Measurements from ENCODE around the gene ABCD1. TPM values are rescaled to one million over a fixed set of nuclear protein-coding genes. Genes with fewer than 3 reads are reported as not detected.

The ABCD1 gene
- total RNA-seq, 1 experiment from 2014 or later, result 42.9 TPM

- no peak for DNase-seq (ENCODE audit: low read depth)
Measured at GRCh38 chrX:153773741-153774575, 49.3 kb downstream of the ABCD1 start.

DNA sequence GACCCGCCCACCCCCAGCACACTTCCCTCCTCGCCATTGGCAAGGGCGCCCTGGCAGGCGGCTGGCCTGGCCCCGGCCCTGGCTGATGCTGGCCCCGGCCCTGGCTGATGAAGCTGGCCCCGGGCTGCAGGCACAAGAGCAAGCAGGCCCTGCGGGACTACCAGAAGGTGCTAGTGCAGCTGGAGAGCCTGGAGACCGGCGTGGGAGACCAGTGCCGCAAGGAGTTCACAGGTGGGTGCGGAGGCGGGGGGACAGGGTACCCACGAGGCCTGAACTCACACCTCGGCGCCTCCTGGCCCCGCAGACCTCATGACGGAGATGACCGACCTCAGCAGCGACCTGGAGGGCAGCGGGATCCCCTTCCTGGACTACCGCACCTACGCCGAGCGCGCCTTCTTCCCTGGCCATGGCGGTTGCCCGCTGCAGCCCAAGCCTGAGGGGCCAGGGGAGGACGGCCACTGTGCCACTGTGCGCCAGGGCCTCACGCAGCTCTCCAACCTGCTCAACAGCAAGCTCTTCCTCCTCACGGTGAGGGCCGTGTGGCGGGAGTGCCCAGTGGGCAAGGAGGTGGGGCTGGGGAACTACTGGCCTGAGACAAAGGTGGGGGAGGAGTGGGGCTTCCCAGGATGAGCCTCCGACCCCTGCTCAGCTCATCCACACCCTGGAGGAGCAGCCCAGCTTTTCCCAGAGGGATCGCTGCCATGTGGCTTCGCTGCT lies 50.1 kb downstream of the ABCD1 start:
- DNase-seq (ENCODE audit: low read depth), result no peak

DNA sequence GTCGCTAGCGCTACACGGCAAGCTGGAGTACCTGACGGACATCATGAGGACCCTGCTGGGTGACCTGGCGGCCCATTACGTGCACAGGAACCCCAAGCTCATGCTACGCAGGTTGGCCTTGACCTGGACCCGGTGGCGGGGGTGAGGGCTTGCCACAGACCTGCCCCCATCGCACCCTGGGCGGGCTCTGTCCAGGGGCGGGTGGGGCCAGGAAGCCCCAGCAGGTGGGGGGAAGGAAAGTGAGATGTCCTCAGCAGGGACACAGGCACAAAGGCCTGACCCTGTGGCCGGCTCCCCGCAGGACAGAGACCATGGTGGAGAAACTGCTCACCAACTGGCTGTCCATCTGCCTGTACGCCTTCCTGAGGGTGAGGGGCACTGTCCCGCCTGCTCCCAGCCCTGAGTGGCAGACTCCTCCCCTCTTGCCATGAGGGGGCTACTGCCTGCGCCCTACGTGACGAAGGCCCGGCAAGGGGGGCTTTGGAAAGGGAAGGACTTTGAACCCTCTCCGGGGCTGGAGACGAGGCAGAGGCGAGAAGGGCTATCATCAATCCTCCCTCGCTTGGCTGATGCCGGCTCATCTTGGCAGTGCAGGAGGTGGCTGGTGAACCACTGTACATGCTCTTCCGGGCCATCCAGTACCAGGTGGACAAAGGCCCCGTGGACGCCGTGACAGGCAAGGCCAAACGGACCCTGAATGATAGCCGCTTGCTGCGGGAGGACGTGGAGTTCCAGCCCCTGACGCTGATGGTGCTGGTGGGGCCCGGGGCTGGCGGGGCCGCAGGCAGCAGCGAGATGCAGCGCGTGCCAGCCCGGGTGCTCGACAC lies 50.9 kb downstream of the ABCD1 start:
- DNase-seq (ENCODE audit: low read depth), result no peak

DNA sequence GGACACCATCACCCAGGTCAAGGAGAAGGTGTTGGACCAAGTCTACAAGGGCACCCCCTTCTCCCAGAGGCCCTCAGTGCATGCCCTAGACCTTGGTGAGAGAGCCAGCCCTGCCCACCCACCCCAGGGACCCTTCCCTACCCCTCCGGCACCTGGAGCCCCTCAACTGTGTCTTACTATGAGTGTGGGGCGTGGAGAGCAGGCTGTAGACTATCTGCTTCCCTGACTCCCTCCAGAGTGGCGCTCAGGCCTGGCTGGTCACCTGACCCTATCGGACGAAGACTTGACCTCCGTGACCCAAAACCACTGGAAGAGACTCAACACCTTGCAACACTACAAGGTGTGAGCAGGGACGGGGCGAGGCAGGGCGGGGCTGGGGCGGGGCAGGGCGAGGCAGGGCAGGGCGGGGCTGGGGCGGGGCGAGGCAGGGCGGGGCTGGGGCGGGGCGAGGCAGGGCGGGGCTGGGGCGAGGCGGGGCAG lies 51.5 kb downstream of the ABCD1 start:
- no peak for DNase-seq (ENCODE audit: low read depth)

GRCh38 chrX:153776611-153777045 lies 52.0 kb downstream of the ABCD1 start:
- no peak for DNase-seq (ENCODE audit: low read depth)

- no peak for DNase-seq (ENCODE audit: low read depth)
Measured at GRCh38 chrX:153777261-153778090, 52.8 kb downstream of the ABCD1 start.

DNA sequence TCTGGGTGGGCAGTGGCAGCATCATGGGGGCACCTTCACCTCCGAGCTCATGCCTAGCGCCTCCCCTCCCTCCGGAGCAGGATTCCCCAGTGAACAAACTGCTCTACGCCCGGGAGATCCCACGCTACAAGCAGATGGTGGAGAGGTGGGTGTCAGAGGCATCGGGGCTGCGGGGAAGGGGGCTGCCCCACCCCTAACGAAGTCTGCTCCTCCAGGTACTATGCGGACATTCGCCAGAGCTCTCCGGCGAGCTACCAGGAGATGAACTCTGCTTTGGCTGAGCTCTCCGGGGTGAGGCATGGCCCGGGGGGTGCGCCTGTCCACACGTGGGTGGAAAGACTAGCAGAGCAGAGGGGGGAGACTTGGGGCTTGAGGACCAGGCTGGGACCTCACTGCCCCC lies 53.5 kb downstream of the ABCD1 start:
- DNase-seq (ENCODE audit: low read depth), result no peak

DNA sequence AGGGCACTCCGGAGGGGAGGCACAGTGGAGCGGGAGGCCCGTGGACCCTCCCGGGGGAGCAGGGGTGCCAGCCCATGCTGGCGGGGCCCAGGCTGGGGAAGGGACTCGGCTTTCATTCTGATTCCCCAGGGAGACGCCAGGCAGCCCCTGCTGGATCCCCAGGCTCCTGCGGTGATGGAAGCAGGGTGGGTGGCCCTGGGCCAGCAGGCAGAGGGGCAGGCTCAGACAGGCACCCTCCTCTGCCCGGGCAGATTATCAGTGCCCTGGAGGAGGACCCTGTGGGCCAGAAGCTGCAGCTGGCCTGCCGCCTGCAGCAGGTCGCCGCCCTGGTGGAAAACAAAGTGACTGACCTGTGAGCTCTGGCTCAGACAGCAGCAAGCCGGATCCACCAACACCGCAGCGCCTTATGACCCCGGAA lies 54.0 kb downstream of the ABCD1 start:
- no peak for DNase-seq (ENCODE audit: low read depth)

DNA sequence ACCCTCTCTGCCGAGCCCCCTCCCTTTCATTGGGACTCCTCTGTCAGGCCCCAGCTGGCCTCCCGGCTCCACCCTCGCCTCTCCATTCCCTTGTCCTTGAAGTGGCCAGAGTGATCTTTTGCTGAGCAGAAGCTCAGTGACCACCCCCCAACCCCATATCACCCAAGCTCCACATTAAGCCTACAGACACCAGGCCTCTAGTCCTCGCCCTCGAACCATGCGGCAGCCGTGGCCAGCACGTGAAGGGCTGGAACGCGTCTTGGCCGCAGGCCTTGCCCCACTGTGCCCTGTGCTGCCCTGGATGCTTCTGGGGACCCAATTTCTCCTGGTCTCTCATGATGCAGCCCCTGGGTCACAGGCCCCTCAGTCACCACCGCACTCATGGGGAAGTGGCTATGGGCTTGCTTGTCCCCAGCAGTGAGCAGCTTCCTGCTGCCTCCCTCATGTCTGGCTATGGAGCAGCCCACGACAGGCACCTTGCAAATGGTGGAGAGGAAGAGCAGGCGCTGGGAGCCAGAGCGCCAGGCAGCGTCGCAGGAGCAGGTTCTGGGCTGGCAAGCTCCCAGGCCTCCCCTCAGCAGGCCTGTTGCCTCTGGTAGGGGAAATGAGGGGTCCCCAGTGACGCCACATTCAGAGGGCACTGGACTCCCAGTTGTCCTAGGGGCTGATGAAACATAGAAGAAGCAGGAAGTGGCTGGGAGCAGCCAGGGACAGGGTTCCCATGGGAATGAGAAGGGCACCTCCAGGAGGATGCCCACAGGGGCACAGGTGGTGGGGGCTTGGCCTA lies 55.4 kb downstream of the ABCD1 start:
- DNase-seq (ENCODE audit: low read depth), result peak; percentile 20

GRCh38 chrX:153780678-153781427 lies 56.2 kb downstream of the ABCD1 start, which contains the start of gene SRPK3:
Gene SRPK3, plus strand, starts transcription at chrX:153781041. Its CDS starts 46 bp downstream, at chrX:153781087.
- DNase-seq (ENCODE audit: low read depth), result peak; percentile 61

DNA sequence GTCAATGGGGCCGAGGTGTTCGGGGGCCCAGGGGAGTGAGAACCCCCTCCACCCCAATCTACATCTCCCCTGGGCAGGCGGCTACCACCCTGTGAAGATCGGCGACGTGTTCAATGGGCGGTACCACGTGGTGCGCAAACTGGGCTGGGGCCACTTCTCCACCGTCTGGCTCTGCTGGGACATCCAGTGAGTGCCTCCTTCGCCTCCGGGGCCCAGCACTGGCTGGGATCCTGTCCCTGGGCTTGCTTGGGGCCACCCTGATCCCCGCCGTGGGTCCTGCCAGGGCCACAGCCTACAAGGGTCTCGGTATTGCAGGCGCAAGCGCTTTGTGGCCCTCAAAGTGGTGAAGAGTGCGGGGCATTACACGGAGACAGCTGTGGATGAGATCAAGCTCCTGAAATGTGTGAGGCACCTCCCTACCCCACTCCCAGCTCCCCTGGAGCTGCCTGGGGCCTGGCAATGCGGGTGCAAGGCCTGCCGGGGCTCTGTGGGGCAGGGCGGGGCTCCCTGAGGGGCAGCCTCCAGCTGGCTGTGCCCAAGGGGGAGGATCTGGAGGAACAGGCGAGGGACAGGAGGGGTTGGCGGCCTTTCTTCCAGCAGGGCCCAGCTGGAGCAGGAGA lies 56.9 kb downstream of the ABCD1 start:
- DNase-seq (ENCODE audit: low read depth), result peak; percentile 31

DNA sequence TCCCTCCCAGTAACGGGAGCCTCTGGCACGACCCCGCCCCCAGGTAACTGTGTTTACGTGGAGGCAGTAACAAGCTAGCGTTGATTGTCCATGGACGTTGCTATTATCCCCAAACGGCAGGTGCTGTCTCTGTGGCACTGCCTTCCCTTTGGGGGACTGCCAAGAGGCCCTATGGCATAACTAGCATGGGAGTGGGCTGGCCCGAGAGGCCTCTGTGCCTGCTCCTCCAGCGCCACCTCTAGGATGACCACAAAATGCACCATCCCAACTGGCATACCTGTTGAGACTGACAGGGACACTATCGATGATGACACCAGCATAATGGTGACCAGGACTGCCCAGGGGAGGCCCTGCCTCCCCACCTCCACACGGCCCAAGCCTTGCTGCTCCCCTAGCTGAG lies 57.7 kb downstream of the ABCD1 start:
- DNase-seq (ENCODE audit: low read depth), result peak; percentile 41

- no peak for DNase-seq (ENCODE audit: low read depth)
Measured at GRCh38 chrX:153782871-153783270, 58.2 kb downstream of the ABCD1 start.

DNA sequence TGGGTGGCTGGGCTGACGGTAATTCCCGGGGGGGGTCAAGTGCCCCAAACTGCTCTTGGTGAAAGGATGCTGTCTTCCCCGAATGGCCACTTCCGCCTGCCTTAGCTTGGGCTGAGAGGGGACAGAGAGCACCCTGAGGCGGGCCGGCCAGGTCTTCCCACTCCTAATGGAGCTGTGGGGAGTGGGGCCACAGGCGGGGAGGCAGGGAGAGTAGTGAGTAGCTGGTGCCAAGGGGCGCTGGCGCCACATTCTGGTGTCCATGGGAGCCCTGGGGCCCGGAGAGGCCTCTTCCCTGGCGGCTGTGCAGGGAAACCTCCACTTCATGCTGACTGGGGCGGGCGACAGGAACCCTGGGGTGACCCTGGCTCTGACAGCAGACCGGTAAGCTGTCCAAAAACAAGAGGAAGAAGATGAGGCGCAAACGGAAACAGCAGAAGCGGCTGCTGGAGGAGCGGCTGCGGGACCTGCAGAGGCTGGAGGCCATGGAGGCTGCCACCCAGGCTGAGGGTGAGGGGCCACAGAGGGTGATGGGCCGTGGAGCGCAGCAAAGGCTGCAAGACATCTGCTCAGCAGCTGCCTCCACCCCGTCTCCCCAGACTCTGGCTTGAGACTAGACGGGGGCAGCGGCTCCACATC lies 58.8 kb downstream of the ABCD1 start:
- DNase-seq (ENCODE audit: low read depth), result no peak

GRCh38 chrX:153784325-153784967 lies 59.8 kb downstream of the ABCD1 start:
- no peak for DNase-seq (ENCODE audit: low read depth)

DNA sequence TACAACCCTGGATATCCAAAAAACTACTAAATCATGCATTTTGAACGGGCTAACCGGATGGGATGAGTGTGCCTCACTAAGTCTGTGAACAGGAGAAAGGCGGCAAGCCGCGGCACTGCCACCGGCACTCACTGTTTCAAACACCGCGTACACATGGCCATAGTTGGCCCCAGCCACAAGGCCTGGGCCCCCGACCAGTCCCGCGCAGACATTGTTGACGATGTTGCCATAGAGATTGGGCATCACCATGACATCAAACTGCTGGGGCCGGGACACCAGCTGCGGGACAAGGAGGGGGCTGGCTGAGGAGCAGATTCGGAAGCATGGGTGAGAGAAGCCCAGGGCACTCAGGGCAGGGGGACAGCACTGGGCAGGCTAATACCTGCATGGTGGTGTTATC lies 62.0 kb downstream of the ABCD1 start:
- peak; percentile 25 for DNase-seq (ENCODE audit: low read depth)

GRCh38 chrX:153789654-153790053 lies 65.0 kb downstream of the ABCD1 start:
- no peak for DNase-seq (ENCODE audit: low read depth)

Measured in M059J (cell line).